ENCODE data around the gene NKPD1.

DNA sequence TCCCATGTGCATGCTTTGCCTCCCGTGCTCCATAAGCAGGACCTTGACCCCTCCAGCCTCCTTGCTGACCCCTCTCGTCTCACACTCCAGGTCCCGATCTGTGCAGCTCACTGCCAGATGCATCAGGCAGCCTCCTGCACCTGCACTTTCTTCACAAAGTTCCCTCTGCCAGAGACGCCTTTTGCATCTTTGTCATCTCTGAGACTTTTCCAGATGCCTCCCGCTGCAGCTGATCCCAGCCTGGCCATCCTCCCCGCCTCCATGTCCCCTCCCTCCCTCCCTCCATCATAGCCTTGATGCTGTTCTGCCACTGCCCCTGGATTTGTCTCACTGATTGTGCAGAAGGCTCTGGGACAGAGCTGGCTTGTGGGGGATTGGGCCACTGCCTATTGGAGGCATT lies 38.0 kb downstream of the NKPD1 start:
- TF ChIP-seq SMC3 (IDR thresholded peaks at IDR 0.05; ENCODE audit: low read depth, low read length) (no peak), JUND (IDR thresholded peaks at IDR 0.05) (no peak), YY1 (IDR thresholded peaks at IDR 0.05; ENCODE audit: low read depth) (no peak), EZH2phosphoT487 (IDR thresholded peaks at IDR 0.05; ENCODE audit: borderline replicate concordance, low read depth) (no peak), FOXJ3 (CRISPR knock-in tag; IDR thresholded peaks at IDR 0.05) (no peak), EP300 (IDR thresholded peaks at IDR 0.05; ENCODE audit: borderline replicate concordance in 1 of 2, low read depth in 1 of 2, low read length in 1 of 2) (no peak), POLR2AphosphoS5 (IDR thresholded peaks at IDR 0.05; ENCODE audit: low read depth, low read length) (no peak)
- TF ChIP-seq, protein P1, sequence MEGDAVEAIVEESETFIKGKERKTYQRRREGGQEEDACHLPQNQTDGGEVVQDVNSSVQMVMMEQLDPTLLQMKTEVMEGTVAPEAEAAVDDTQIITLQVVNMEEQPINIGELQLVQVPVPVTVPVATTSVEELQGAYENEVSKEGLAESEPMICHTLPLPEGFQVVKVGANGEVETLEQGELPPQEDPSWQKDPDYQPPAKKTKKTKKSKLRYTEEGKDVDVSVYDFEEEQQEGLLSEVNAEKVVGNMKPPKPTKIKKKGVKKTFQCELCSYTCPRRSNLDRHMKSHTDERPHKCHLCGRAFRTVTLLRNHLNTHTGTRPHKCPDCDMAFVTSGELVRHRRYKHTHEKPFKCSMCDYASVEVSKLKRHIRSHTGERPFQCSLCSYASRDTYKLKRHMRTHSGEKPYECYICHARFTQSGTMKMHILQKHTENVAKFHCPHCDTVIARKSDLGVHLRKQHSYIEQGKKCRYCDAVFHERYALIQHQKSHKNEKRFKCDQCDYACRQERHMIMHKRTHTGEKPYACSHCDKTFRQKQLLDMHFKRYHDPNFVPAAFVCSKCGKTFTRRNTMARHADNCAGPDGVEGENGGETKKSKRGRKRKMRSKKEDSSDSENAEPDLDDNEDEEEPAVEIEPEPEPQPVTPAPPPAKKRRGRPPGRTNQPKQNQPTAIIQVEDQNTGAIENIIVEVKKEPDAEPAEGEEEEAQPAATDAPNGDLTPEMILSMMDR (IDR thresholded peaks at IDR 0.05) = no peak
